Measurements from ENCODE around the gene KLHL7.

GRCh38 chr7:23098029-23098428 lies 7.6 kb upstream of the KLHL7 start:
- TF ChIP-seq POLR2AphosphoS5 (IDR thresholded peaks at IDR 0.05) (no peak), EP300 (IDR thresholded peaks at IDR 0.05) (no peak)
- TF ChIP-seq, protein P1, sequence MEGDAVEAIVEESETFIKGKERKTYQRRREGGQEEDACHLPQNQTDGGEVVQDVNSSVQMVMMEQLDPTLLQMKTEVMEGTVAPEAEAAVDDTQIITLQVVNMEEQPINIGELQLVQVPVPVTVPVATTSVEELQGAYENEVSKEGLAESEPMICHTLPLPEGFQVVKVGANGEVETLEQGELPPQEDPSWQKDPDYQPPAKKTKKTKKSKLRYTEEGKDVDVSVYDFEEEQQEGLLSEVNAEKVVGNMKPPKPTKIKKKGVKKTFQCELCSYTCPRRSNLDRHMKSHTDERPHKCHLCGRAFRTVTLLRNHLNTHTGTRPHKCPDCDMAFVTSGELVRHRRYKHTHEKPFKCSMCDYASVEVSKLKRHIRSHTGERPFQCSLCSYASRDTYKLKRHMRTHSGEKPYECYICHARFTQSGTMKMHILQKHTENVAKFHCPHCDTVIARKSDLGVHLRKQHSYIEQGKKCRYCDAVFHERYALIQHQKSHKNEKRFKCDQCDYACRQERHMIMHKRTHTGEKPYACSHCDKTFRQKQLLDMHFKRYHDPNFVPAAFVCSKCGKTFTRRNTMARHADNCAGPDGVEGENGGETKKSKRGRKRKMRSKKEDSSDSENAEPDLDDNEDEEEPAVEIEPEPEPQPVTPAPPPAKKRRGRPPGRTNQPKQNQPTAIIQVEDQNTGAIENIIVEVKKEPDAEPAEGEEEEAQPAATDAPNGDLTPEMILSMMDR (IDR thresholded peaks at IDR 0.05) = no peak

All from suprapubic skin (tissue), 4 donors.